Panc1 (cell line): ENCODE results near the gene GALNT18. TPM values are rescaled to one million over a fixed set of nuclear protein-coding genes. Genes with fewer than 3 reads are reported as not detected.
A peak's percentile ranks its signal among the peaks of the same experiment; 100 is the strongest.

Source experiments
- ATAC-seq: fragments of 200-7000 bp; cut with Tn5 transposase; 2 replicates; pipeline ENCODE4 v1.9.1; 2020; ENCODE audit warnings: mild to moderate bottlenecking, moderate library complexity
- BruUV-seq: library from RNA; stranded (reverse); fragments of 400-500 nt; replicated peaks from 2 replicates; lab custom pipeline; 2021; lab: Mats Ljungman, UMichigan
- CTCF ChIA-PET: fragments of 300-600 bp; sonication (Branson Sonifier 250); formaldehyde crosslinking; loops from one replicate; lab custom pipeline; 2022; ENCODE audit warnings: antibody characterized with exemption; lab: Charles Lee
- POLR2A ChIA-PET: fragments of 300-600 bp; sonication (Branson Sonifier 250); formaldehyde crosslinking; loops from one replicate; lab custom pipeline; 2022; ENCODE audit warnings: antibody characterized with exemption; lab: Charles Lee
- DNase-seq: peaks from one replicate; pipeline ENCODE4 v3.0.0-alpha.2; 2010; ENCODE audit warnings: low read depth, low spot score
- H3K27ac ChIP-seq: 2 replicates; pipeline ENCODE4 v1.5.1; 2011; ENCODE audit warnings: mild to moderate bottlenecking, low read length, inconsistent platforms
- H3K27me3 ChIP-seq: fragments of 200-500 bp; sonication (Bioruptor generic); 2 replicates; pipeline ENCODE4 v1.6.0; 2014; ENCODE audit warnings: low read length, inconsistent platforms; ENCODE audit not compliant: control insufficient read depth, insufficient read depth
- H3K36me3 ChIP-seq: fragments of 200-500 bp; sonication (Bioruptor generic); 2 replicates; pipeline ENCODE4 v1.5.1; 2014; ENCODE audit warnings: inconsistent platforms, mild to moderate bottlenecking, low read length, moderate library complexity; ENCODE audit not compliant: control insufficient read depth, insufficient read depth
- H3K4me1 ChIP-seq: 2 replicates; pipeline ENCODE4 v1.5.1; 2011; ENCODE audit warnings: inconsistent platforms, mild to moderate bottlenecking, low read length, moderate library complexity; ENCODE audit not compliant: control insufficient read depth, insufficient read depth
- H3K4me3 ChIP-seq, 2 experiments: 2 replicates each; pipeline ENCODE4 v1.5.1; 2011 to 2012; ENCODE audit warnings: low read depth in 2 of 2, low read length in 2 of 2, mild to moderate bottlenecking in 2 of 2, inconsistent platforms in 1 of 2, moderate library complexity in 1 of 2
- H3K9me3 ChIP-seq: fragments of 200-500 bp; sonication (Bioruptor generic); 2 replicates; pipeline ENCODE4 v1.5.1; 2014; ENCODE audit warnings: low read depth, mild to moderate bottlenecking, inconsistent platforms, low read length, moderate library complexity; ENCODE audit not compliant: control insufficient read depth, insufficient read depth
- POLR2AphosphoS5 ChIP-seq: IDR thresholded peaks from 2 replicates; pipeline ENCODE4 v1.6.1; 2012; ENCODE audit warnings: mild to moderate bottlenecking, low read depth, low read length, moderate library complexity
- SIN3A ChIP-seq: IDR thresholded peaks from 2 replicates; pipeline ENCODE4 v1.6.1; 2012; ENCODE audit warnings: low read depth, mild to moderate bottlenecking, low read length, moderate library complexity, borderline replicate concordance; ENCODE audit not compliant: insufficient read depth
- TCF7L2 ChIP-seq: IDR thresholded peaks from 2 replicates; pipeline ENCODE4 v1.6.1; 2011; ENCODE audit warnings: mild to moderate bottlenecking, low read depth, low read length, inconsistent platforms
- in situ Hi-C: cut with HindIII; loops from 2 replicates; pipeline ENCODE4 v1.10.0; 2016; ENCODE audit warnings: low sequenced_read_pairs, low pct_unique_long_range_greater_than_20kb
- intact Hi-C: fragments of 100-400 bp; cut with micrococcal nuclease; formaldehyde crosslinking; loops from one replicate; pipeline ENCODE4 v1.10.0; 2022; ENCODE audit not compliant: unreplicated experiment
- total RNA-seq: library from RNA; stranded (reverse); gene quantifications from one replicate; pipeline ENCODE4 v1.2.1, GENCODE V29; 2021; ENCODE audit not compliant: unreplicated experiment
- TF ChIP-seq, protein P1 (sequence below): fragments of 450-650 bp; IDR thresholded peaks from 2 replicates; pipeline ENCODE4 v1.5.1; 2017; ENCODE audit warnings: mild to moderate bottlenecking
- TF ChIP-seq, protein P2 (sequence below), 2 experiments: IDR thresholded peaks; 2 replicates each; pipeline ENCODE4 v1.6.1; 2011 to 2012; ENCODE audit warnings: low read depth in 2 of 2, control low read depth in 1 of 2, low read length in 1 of 2, mild to moderate bottlenecking in 1 of 2, moderate library complexity in 1 of 2; ENCODE audit not compliant: insufficient read depth in 1 of 2

GALNT18 gene
- total RNA-seq, 1 experiment from 2014 or later, result 8.6 TPM

DNA sequence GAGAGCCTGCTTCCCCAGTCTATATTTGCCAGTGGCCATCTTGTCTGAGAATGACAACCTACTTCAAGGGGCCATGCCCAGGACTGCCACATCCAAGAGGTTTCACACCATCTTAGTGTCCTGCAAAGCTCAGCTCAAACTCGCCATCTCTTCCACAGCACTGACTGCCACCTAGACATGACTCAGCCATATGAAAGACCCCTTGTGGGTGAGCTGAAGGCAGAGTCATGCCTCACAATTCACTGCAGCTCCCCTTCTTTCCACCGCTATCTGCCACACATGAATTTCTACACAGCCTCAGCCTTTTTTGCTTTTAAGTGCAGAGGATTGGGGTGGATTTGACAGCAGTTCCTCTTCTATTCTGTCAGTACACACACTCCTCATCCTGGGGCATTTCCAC lies 127.5 kb downstream of the GALNT18 start:
- ChIA-PET CTCF (interaction anchor here (0.6 kb wide), 1 partner anchor 10 kb away, joined by 3 read pairs; no protein-coding TSS in a partner anchor), POLR2A (no interaction called here)
- intact Hi-C loops, result no loop called here
- H3K27ac ChIP-seq, result no peak overlapping the region
- ATAC-seq (no peak), DNase-seq (no peak)
- no peak overlapping the region for H3K4me3 ChIP-seq
- no peaks in the 10 kb centered on the region for H3K27me3 ChIP-seq
- TF ChIP-seq POLR2AphosphoS5 (no peak), SIN3A (no peak), TCF7L2 (no peak)
- TF ChIP-seq, protein P1, sequence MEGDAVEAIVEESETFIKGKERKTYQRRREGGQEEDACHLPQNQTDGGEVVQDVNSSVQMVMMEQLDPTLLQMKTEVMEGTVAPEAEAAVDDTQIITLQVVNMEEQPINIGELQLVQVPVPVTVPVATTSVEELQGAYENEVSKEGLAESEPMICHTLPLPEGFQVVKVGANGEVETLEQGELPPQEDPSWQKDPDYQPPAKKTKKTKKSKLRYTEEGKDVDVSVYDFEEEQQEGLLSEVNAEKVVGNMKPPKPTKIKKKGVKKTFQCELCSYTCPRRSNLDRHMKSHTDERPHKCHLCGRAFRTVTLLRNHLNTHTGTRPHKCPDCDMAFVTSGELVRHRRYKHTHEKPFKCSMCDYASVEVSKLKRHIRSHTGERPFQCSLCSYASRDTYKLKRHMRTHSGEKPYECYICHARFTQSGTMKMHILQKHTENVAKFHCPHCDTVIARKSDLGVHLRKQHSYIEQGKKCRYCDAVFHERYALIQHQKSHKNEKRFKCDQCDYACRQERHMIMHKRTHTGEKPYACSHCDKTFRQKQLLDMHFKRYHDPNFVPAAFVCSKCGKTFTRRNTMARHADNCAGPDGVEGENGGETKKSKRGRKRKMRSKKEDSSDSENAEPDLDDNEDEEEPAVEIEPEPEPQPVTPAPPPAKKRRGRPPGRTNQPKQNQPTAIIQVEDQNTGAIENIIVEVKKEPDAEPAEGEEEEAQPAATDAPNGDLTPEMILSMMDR, result no peak
- TF ChIP-seq, protein P2, sequence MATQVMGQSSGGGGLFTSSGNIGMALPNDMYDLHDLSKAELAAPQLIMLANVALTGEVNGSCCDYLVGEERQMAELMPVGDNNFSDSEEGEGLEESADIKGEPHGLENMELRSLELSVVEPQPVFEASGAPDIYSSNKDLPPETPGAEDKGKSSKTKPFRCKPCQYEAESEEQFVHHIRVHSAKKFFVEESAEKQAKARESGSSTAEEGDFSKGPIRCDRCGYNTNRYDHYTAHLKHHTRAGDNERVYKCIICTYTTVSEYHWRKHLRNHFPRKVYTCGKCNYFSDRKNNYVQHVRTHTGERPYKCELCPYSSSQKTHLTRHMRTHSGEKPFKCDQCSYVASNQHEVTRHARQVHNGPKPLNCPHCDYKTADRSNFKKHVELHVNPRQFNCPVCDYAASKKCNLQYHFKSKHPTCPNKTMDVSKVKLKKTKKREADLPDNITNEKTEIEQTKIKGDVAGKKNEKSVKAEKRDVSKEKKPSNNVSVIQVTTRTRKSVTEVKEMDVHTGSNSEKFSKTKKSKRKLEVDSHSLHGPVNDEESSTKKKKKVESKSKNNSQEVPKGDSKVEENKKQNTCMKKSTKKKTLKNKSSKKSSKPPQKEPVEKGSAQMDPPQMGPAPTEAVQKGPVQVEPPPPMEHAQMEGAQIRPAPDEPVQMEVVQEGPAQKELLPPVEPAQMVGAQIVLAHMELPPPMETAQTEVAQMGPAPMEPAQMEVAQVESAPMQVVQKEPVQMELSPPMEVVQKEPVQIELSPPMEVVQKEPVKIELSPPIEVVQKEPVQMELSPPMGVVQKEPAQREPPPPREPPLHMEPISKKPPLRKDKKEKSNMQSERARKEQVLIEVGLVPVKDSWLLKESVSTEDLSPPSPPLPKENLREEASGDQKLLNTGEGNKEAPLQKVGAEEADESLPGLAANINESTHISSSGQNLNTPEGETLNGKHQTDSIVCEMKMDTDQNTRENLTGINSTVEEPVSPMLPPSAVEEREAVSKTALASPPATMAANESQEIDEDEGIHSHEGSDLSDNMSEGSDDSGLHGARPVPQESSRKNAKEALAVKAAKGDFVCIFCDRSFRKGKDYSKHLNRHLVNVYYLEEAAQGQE (IDR thresholded peaks at IDR 0.05; ENCODE audit: insufficient read depth in 1 of 2, low read depth in 2 of 2, low read length in 1 of 2), result no peak
- in situ Hi-C loops, result no loop called here
- H3K9me3 ChIP-seq, result no peaks in the 10 kb centered on the region
- BruUV-seq, result no TSS peak
- H3K4me1 ChIP-seq, result no peaks in the 10 kb centered on the region
- no peaks in the 10 kb centered on the region for H3K36me3 ChIP-seq

DNA sequence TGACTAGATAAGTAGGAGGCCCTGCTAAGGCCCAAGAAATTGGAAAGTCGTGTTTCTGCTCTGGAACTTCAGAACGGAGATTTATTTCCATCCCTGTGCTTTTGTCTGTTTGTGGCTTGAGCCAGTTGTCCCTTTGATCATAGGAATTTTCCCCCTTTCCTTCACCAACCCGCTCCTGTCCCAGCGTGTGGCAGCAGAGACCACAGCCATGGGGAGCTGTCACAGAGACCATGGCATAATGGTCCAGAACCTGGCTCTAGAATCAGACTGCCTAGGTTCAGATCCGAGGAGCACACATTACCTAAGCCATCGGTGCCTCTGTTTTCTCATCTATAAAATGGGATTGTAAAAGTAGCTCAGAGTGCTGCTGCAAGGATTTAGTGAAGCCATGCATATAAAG lies 128.1 kb downstream of the GALNT18 start:
- ChIA-PET CTCF (no interaction called here), POLR2A (no interaction called here)
- no peak for TF ChIP-seq TCF7L2
- TF ChIP-seq, protein P1, result peak; percentile 38
- H3K4me1 ChIP-seq, result no peaks in the 10 kb centered on the region
- no peaks in the 10 kb centered on the region for H3K27me3 ChIP-seq
- H3K27ac ChIP-seq, result no peak overlapping the region
- no peak overlapping the region for H3K4me3 ChIP-seq
- in situ Hi-C loops, result no loop called here
- no peaks in the 10 kb centered on the region for H3K36me3 ChIP-seq
- DNase-seq (no peak), ATAC-seq (no peak)
- intact Hi-C loops, result no loop called here
- BruUV-seq, result no TSS peak
- no peaks in the 10 kb centered on the region for H3K9me3 ChIP-seq

DNA sequence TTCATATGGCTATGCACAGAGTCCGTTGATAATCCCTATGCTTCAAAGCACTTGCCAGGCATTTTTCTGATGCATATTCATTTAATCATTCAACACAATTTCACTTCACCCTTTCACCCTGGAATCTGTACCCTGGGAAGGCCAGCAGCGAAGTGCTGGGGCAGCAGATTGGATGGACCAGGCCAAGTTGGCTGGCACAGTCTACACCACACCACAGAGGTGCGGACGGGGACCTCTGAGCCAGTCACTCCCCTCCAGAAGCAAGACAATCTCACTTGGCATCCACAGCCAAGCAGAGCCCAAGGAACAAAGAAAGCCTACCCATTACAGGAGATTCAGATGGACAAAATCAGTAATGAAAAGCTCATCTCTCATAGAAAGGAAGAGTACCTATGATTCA lies 130.2 kb downstream of the GALNT18 start:
- ChIA-PET POLR2A (no interaction called here), CTCF (no interaction called here)
- Histone ChIP-seq H3K4me3 (no peak overlapping the region), H3K9me3 (no peaks in the 10 kb centered on the region), H3K27me3 (no peaks in the 10 kb centered on the region), H3K27ac (no peak overlapping the region), H3K4me1 (no peaks in the 10 kb centered on the region), H3K36me3 (no peaks in the 10 kb centered on the region)
- ATAC-seq (no peak), DNase-seq (no peak)
- TF ChIP-seq SIN3A (no peak), POLR2AphosphoS5 (no peak), TCF7L2 (no peak)
- TF ChIP-seq, protein P1, result no peak
- TF ChIP-seq, protein P2 (IDR thresholded peaks at IDR 0.05; ENCODE audit: insufficient read depth in 1 of 2, low read depth in 2 of 2, low read length in 1 of 2), result no peak
- intact Hi-C loops (no loop called here), in situ Hi-C loops (no loop called here)
- BruUV-seq, result no TSS peak
